GM12878 (cell line): ENCODE data around the gene ZNRF3. TPM values are rescaled to one million over a fixed set of nuclear protein-coding genes. Genes with fewer than 3 reads are reported as not detected.

ENCODE experiments used
- ATAC-seq: fragments of 200-7000 bp; cut with Tn5 transposase; 3 replicates; pipeline ENCODE4 v1.9.1; 2020; ENCODE audit warnings: mild to moderate bottlenecking, moderate library complexity
- BruUV-seq: library from RNA; stranded (reverse); fragments of 400-500 nt; replicated peaks from 2 replicates; lab custom pipeline; 2021; lab: Mats Ljungman, UMichigan
- CTCF ChIA-PET: fragments of 300-600 bp; sonication (Branson Sonifier 250); formaldehyde crosslinking; extraction: SDS; loops from one replicate; lab custom pipeline; 2021; ENCODE audit warnings: inconsistent platforms; lab: Yijun Ruan, JAX
- POLR2A ChIA-PET: fragments of 350-600 bp; formaldehyde crosslinking; extraction: SDS; loops from one replicate; lab custom pipeline; 2021; ENCODE audit warnings: inconsistent platforms; lab: Charles Lee
- RAD21 ChIA-PET: fragments of 300-600 bp; sonication (Branson Sonifier 250); formaldehyde crosslinking; loops from one replicate; lab custom pipeline; 2023; ENCODE audit warnings: antibody characterized with exemption; ENCODE audit not compliant: unreplicated experiment; lab: Charles Lee
- SMC1A ChIA-PET: fragments of 300-600 bp; sonication (Branson Sonifier 250); formaldehyde crosslinking; loops from one replicate; lab custom pipeline; 2023; ENCODE audit not compliant: unreplicated experiment, uncharacterized antibody; lab: Charles Lee
- DNase-seq: peaks from one replicate; pipeline ENCODE4 v3.0.0-alpha.2; 2011; ENCODE audit warnings: low read depth, low spot score
- FAIRE-seq: peaks from 3 replicates; lab custom pipeline; 2011; peaks lifted over from hg19 to GRCh38; lab: Jason Lieb, UNC
- H2AFZ ChIP-seq: 2 replicates; pipeline ENCODE4 v1.6.0; 2011; ENCODE audit warnings: low read depth, low read length, control low read depth; ENCODE audit not compliant: control insufficient read depth
- H3K27ac ChIP-seq: 2 replicates; pipeline ENCODE4 v1.5.1; 2011; ENCODE audit warnings: control low read depth; ENCODE audit not compliant: control insufficient read depth, insufficient read depth
- H3K27me3 ChIP-seq, 2 experiments: replicated peaks in 1 of 2; 2 replicates each; pipeline versions ENCODE4 v1.6.0 to v1.6.1; 2011; ENCODE audit warnings: low read length in 1 of 2; ENCODE audit not compliant: control insufficient read depth in 2 of 2, insufficient read depth in 2 of 2
- H3K36me3 ChIP-seq, 2 experiments: 2 replicates each; pipeline ENCODE4 v1.5.1; 2011; ENCODE audit warnings: low read length in 1 of 2; ENCODE audit not compliant: control insufficient read depth in 2 of 2, insufficient read depth in 2 of 2
- H3K4me1 ChIP-seq: 2 replicates; pipeline ENCODE4 v1.6.1; 2011; ENCODE audit warnings: mild to moderate bottlenecking, low read length, moderate library complexity, mixed read lengths; ENCODE audit not compliant: control insufficient read depth, insufficient read depth
- H3K4me2 ChIP-seq: 2 replicates; pipeline ENCODE4 v1.6.0; 2011; ENCODE audit warnings: control low read depth; ENCODE audit not compliant: control insufficient read depth, insufficient read depth
- H3K4me3 ChIP-seq: fragments of 200-600 bp; sonication (generic); 2 replicates; pipeline ENCODE4 v1.5.1; 2016
- H3K79me2 ChIP-seq: 2 replicates; pipeline ENCODE4 v1.6.0; 2011; ENCODE audit warnings: low read length; ENCODE audit not compliant: control insufficient read depth, insufficient read depth
- H3K9ac ChIP-seq: 2 replicates; pipeline ENCODE4 v1.8.0; 2011; ENCODE audit warnings: low read length, control low read depth, mixed read lengths; ENCODE audit not compliant: control insufficient read depth, insufficient read depth
- H3K9me3 ChIP-seq: replicated peaks from 3 replicates; pipeline ENCODE4 v1.5.1; 2011; ENCODE audit warnings: mild to moderate bottlenecking, low read length; ENCODE audit not compliant: control insufficient read depth, insufficient read depth
- H4K20me1 ChIP-seq: 2 replicates; pipeline ENCODE4 v1.6.0; 2011; ENCODE audit not compliant: control insufficient read depth, insufficient read depth
- BACH1 ChIP-seq: fragments of 450-650 bp; IDR thresholded peaks from 2 replicates; pipeline ENCODE4 v1.6.1; 2017; ENCODE audit warnings: mild to moderate bottlenecking, borderline replicate concordance
- CBX3 ChIP-seq: fragments of 200-600 bp; sonication (generic); IDR thresholded peaks from 2 replicates; pipeline ENCODE4 v1.6.1; 2016; ENCODE audit warnings: low read depth, borderline replicate concordance
- CHD4 ChIP-seq: fragments of 200-600 bp; sonication (generic); IDR thresholded peaks from 2 replicates; pipeline ENCODE4 v1.6.1; 2016; ENCODE audit warnings: mild to moderate bottlenecking
- EGR1 ChIP-seq, 2 experiments: IDR thresholded peaks; 1 replicate in 1 of 2; 2 replicates in 1 of 2; pipeline ENCODE4 v1.6.1; 2011 to 2012; ENCODE audit warnings: low read depth in 2 of 2, low read length in 2 of 2, borderline replicate concordance in 1 of 2, mild to moderate bottlenecking in 1 of 2, moderate library complexity in 1 of 2
- JUND ChIP-seq: IDR thresholded peaks from 2 replicates; pipeline ENCODE4 v1.6.1; 2012; ENCODE audit warnings: low read depth, mild to moderate bottlenecking, low read length, improper control_type of control experiment, moderate library complexity
- SMARCA5 ChIP-seq: fragments of 450-650 bp; IDR thresholded peaks from 2 replicates; pipeline ENCODE4 v1.6.1; 2017; ENCODE audit warnings: mild to moderate bottlenecking
- SMC3 ChIP-seq: IDR thresholded peaks from 2 replicates; pipeline ENCODE4 v1.6.1; 2011; ENCODE audit warnings: low read length, improper control_type of control experiment, borderline replicate concordance
- WRNIP1 ChIP-seq: IDR thresholded peaks from 2 replicates; pipeline ENCODE4 v1.6.1; 2011; ENCODE audit warnings: low read depth, low read length, improper control_type of control experiment, borderline replicate concordance
- WGBS: methylation state at CpG from one replicate; pipeline ENCODE4 v1.1.6; 2016; ENCODE audit warnings: low lambda C conversion rate; ENCODE audit not compliant: insufficient replicate concordance, insufficient coverage; ENCODE audit errors: missing lambda C conversion rate; 5-methylcytosine and 5-hydroxymethylcytosine counted together
- in situ Hi-C: fragments of 300-500 bp; cut with MboI; formaldehyde crosslinking; loops from 9 replicates; pipeline ENCODE4 v1.14.3; 2018; ENCODE audit warnings: mixed read lengths
- intact Hi-C: fragments of 100-400 bp; cut with micrococcal nuclease; formaldehyde crosslinking; loops from one replicate; pipeline ENCODE4 v1.14.2; 2022; ENCODE audit not compliant: unreplicated experiment
- polyA plus RNA-seq, 11 experiments: library from polyadenylated mRNA; depleted of rRNA in 4 of 11; unstranded in 6 of 11; stranded (reverse) in 5 of 11; fragments of >200 nt; fragmentation: Nextera tagmentation in 4 of 11; fragmentation: Illumina TruSeq in 1 of 11; extraction: Ambion mirVana in 4 of 11; extraction: Trizol in 1 of 11; gene quantifications; 1 replicate in 1 of 11; 2 replicates in 10 of 11; pipeline versions ENCODE4 v1.2.1 to v1.2.3, GENCODE V29; 2011 to 2016; ENCODE audit warnings: inconsistent platforms in 2 of 11, missing spikeins in 2 of 11, low read depth in 1 of 11
- total RNA-seq, 4 experiments: library from RNA; depleted of rRNA in 3 of 4; stranded (reverse); fragments of >200 nt in 3 of 4; fragmentation: Illumina TruSeq in 1 of 4; extraction: Trizol in 1 of 4; gene quantifications; 2 replicates each; pipeline versions ENCODE4 v1.2.1 to v1.2.3, GENCODE V29; 2013 to 2021
- TF ChIP-seq, protein P1 (sequence below): fragments of 450-650 bp; IDR thresholded peaks from 2 replicates; pipeline ENCODE4 v1.6.1; 2016; ENCODE audit warnings: mild to moderate bottlenecking, moderate library complexity, borderline replicate concordance
- TF ChIP-seq, protein P2 (sequence below): IDR thresholded peaks from 2 replicates; pipeline ENCODE4 v1.6.1; 2011; ENCODE audit warnings: low read depth, mild to moderate bottlenecking, low read length, moderate library complexity, borderline replicate concordance; ENCODE audit errors: extremely low read depth
- TF ChIP-seq, protein P3 (sequence below): fragments of 450-650 bp; IDR thresholded peaks from 2 replicates; pipeline ENCODE4 v1.6.1; 2017; ENCODE audit warnings: antibody characterized with exemption, mild to moderate bottlenecking, moderate library complexity
- TF ChIP-seq, protein P4 (sequence below): fragments of 450-650 bp; IDR thresholded peaks from 2 replicates; pipeline ENCODE4 v1.6.1; 2017; ENCODE audit warnings: mild to moderate bottlenecking
- TF ChIP-seq, protein P5 (sequence below): fragments of 450-650 bp; IDR thresholded peaks from 2 replicates; pipeline ENCODE4 v1.6.1; 2016; ENCODE audit warnings: mild to moderate bottlenecking

Gene ZNRF3
- total and polyA plus RNA-seq, 10 of the 15 experiments (the other 5 are each of a cell fraction or from before 2014, with no cell fraction given): 0.05 to 2.4 (median 0.46) TPM

DNA sequence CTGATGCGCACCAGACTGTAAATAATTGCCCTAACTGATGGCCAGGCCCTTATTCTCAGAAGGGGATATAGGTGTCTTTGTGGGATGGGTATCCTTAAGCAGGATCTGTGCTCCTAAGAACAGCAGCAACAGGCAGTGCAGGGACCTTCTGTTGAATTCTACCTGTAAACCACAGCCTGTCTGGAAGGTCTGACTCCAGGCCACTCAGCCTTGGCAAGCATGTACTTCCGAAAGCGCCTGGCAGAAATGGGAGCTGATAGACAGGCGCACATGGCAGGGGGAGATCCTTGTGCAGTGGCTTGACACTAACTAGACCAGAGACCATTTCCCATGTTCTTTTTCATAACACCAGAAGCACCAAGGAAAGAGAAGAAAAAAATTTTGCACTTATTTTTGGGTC lies 119.2 kb downstream of the ZNRF3 start:
- H3K4me1 ChIP-seq: no peaks in the 10 kb centered on the region
- H3K4me3 ChIP-seq: no peak overlapping the region
- BruUV-seq: no TSS peak
- H4K20me1 ChIP-seq: no peaks in the 10 kb centered on the region
- CTCF ChIA-PET: interaction anchor here (2.7 kb wide), 1 partner anchor 11 kb away, joined by 13 read pairs; no protein-coding TSS in a partner anchor
- DNase-seq (no peak), FAIRE-seq (no peak), ATAC-seq (no peak)
- intact Hi-C loops (no loop called here), in situ Hi-C loops (no loop called here)
- no peaks in the 10 kb centered on the region for H3K79me2 ChIP-seq
- no peaks in the 10 kb centered on the region for H3K27me3 ChIP-seq
- no peak overlapping the region for H2AFZ ChIP-seq
- no peak overlapping the region for H3K4me2 ChIP-seq
- H3K9ac ChIP-seq: no peak overlapping the region
- no peaks in the 10 kb centered on the region for H3K36me3 ChIP-seq
- no peak overlapping the region for H3K27ac ChIP-seq
- POLR2A ChIA-PET: interaction anchor here (0.7 to 1.0 kb wide), 2 partner anchors 12 to 43 kb away, joined by 3 read pairs; no protein-coding TSS in a partner anchor
- 80% methylated on average over 4 of the region's 4 CpGs for WGBS
- SMC1A ChIA-PET: interaction anchor here (1.1 to 6.9 kb wide), 5 partner anchors 11 to 25 kb away, joined by 5 to 50 read pairs (median 11); no protein-coding TSS in a partner anchor
- H3K9me3 ChIP-seq: no peaks in the 10 kb centered on the region
- RAD21 ChIA-PET: interaction anchor here (0.5 to 1.4 kb wide), 2 partner anchors 36 to 39 kb away, joined by 4 read pairs; no protein-coding TSS in a partner anchor
- TF ChIP-seq, protein P1, sequence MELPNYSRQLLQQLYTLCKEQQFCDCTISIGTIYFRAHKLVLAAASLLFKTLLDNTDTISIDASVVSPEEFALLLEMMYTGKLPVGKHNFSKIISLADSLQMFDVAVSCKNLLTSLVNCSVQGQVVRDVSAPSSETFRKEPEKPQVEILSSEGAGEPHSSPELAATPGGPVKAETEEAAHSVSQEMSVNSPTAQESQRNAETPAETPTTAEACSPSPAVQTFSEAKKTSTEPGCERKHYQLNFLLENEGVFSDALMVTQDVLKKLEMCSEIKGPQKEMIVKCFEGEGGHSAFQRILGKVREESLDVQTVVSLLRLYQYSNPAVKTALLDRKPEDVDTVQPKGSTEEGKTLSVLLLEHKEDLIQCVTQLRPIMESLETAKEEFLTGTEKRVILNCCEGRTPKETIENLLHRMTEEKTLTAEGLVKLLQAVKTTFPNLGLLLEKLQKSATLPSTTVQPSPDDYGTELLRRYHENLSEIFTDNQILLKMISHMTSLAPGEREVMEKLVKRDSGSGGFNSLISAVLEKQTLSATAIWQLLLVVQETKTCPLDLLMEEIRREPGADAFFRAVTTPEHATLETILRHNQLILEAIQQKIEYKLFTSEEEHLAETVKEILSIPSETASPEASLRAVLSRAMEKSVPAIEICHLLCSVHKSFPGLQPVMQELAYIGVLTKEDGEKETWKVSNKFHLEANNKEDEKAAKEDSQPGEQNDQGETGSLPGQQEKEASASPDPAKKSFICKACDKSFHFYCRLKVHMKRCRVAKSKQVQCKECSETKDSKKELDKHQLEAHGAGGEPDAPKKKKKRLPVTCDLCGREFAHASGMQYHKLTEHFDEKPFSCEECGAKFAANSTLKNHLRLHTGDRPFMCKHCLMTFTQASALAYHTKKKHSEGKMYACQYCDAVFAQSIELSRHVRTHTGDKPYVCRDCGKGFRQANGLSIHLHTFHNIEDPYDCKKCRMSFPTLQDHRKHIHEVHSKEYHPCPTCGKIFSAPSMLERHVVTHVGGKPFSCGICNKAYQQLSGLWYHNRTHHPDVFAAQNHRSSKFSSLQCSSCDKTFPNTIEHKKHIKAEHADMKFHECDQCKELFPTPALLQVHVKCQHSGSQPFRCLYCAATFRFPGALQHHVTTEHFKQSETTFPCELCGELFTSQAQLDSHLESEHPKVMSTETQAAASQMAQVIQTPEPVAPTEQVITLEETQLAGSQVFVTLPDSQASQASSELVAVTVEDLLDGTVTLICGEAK: no peak
- TF ChIP-seq BACH1 (no peak), SMARCA5 (no peak), EGR1 (IDR thresholded peaks at IDR 0.05; ENCODE audit: borderline replicate concordance in 1 of 2, low read depth in 2 of 2, low read length in 2 of 2) (no peak), JUND (no peak), SMC3 (no peak), WRNIP1 (no peak), CHD4 (no peak), CBX3 (no peak)
- TF ChIP-seq, protein P2, sequence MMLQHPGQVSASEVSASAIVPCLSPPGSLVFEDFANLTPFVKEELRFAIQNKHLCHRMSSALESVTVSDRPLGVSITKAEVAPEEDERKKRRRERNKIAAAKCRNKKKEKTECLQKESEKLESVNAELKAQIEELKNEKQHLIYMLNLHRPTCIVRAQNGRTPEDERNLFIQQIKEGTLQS: no peak
- TF ChIP-seq, protein P3, sequence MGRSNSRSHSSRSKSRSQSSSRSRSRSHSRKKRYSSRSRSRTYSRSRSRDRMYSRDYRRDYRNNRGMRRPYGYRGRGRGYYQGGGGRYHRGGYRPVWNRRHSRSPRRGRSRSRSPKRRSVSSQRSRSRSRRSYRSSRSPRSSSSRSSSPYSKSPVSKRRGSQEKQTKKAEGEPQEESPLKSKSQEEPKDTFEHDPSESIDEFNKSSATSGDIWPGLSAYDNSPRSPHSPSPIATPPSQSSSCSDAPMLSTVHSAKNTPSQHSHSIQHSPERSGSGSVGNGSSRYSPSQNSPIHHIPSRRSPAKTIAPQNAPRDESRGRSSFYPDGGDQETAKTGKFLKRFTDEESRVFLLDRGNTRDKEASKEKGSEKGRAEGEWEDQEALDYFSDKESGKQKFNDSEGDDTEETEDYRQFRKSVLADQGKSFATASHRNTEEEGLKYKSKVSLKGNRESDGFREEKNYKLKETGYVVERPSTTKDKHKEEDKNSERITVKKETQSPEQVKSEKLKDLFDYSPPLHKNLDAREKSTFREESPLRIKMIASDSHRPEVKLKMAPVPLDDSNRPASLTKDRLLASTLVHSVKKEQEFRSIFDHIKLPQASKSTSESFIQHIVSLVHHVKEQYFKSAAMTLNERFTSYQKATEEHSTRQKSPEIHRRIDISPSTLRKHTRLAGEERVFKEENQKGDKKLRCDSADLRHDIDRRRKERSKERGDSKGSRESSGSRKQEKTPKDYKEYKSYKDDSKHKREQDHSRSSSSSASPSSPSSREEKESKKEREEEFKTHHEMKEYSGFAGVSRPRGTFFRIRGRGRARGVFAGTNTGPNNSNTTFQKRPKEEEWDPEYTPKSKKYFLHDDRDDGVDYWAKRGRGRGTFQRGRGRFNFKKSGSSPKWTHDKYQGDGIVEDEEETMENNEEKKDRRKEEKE: no peak
- TF ChIP-seq, protein P4, sequence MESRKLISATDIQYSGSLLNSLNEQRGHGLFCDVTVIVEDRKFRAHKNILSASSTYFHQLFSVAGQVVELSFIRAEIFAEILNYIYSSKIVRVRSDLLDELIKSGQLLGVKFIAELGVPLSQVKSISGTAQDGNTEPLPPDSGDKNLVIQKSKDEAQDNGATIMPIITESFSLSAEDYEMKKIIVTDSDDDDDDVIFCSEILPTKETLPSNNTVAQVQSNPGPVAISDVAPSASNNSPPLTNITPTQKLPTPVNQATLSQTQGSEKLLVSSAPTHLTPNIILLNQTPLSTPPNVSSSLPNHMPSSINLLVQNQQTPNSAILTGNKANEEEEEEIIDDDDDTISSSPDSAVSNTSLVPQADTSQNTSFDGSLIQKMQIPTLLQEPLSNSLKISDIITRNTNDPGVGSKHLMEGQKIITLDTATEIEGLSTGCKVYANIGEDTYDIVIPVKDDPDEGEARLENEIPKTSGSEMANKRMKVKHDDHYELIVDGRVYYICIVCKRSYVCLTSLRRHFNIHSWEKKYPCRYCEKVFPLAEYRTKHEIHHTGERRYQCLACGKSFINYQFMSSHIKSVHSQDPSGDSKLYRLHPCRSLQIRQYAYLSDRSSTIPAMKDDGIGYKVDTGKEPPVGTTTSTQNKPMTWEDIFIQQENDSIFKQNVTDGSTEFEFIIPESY: no peak
- TF ChIP-seq, protein P5, sequence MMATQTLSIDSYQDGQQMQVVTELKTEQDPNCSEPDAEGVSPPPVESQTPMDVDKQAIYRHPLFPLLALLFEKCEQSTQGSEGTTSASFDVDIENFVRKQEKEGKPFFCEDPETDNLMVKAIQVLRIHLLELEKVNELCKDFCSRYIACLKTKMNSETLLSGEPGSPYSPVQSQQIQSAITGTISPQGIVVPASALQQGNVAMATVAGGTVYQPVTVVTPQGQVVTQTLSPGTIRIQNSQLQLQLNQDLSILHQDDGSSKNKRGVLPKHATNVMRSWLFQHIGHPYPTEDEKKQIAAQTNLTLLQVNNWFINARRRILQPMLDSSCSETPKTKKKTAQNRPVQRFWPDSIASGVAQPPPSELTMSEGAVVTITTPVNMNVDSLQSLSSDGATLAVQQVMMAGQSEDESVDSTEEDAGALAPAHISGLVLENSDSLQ: no peak
